HEK293 (cell line): Measurements from ENCODE around the gene UBE2D4.

ENCODE experiments used
- CTCF ChIA-PET: fragments of 350-600 bp; formaldehyde crosslinking; extraction: SDS; loops from one replicate; lab custom pipeline; 2021; ENCODE audit warnings: antibody characterized with exemption; lab: Yijun Ruan, JAX
- POLR2A ChIA-PET: fragments of 300-600 bp; formaldehyde crosslinking; extraction: SDS; loops from one replicate; lab custom pipeline; 2020; ENCODE audit warnings: antibody characterized with exemption, inconsistent platforms; lab: Yijun Ruan, JAX
- H3K27ac ChIP-seq: fragments of 200-500 bp; sonication (Bioruptor generic); 2 replicates; pipeline ENCODE4 v1.5.1; 2014; ENCODE audit warnings: low read depth, low read length, control low read depth, inconsistent platforms; ENCODE audit errors: extremely low read depth
- H3K36me3 ChIP-seq, 2 experiments: fragments of 200-500 bp in 1 of 2; sonication (Bioruptor generic) in 1 of 2; 1 replicate in 1 of 2; 2 replicates in 1 of 2; pipeline ENCODE4 v1.5.1; 2014 to 2017; ENCODE audit warnings: inconsistent platforms in 2 of 2, low read length in 2 of 2; ENCODE audit not compliant: control insufficient read depth in 2 of 2, insufficient read depth in 1 of 2
- H3K4me1 ChIP-seq: fragments of 200-500 bp; sonication (Bioruptor generic); 2 replicates; pipeline ENCODE4 v1.5.1; 2014; ENCODE audit warnings: mild to moderate bottlenecking, low read length, inconsistent platforms; ENCODE audit not compliant: control insufficient read depth, insufficient read depth
- H3K4me3 ChIP-seq: 2 replicates; pipeline ENCODE4 v1.5.1; 2011; ENCODE audit warnings: low read depth, mild to moderate bottlenecking, control low read depth, low read length, moderate library complexity
- H3K9me3 ChIP-seq: fragments of 200-500 bp; sonication (Bioruptor generic); 2 replicates; pipeline ENCODE4 v1.5.1; 2014; ENCODE audit warnings: low read depth, low read length, inconsistent platforms; ENCODE audit not compliant: control insufficient read depth, insufficient read depth
- GFI1B ChIP-seq: fragments of 450-650 bp; formaldehyde crosslinking; IDR thresholded peaks from 2 replicates; pipeline ENCODE4 v1.5.1; 2016; ENCODE audit warnings: missing biosample characterization, missing genetic modification characterization
- HOXA7 ChIP-seq: sonication (generic); formaldehyde crosslinking; IDR thresholded peaks from 2 replicates; pipeline ENCODE4 v1.8.1; 2022; ENCODE audit warnings: missing genetic modification reagents, borderline replicate concordance
- MEIS1 ChIP-seq: sonication (generic); formaldehyde crosslinking; IDR thresholded peaks from 2 replicates; pipeline ENCODE4 v1.8.1; 2022; ENCODE audit warnings: missing genetic modification reagents, mild to moderate bottlenecking, borderline replicate concordance
- MYNN ChIP-seq: fragments of 450-650 bp; formaldehyde crosslinking; IDR thresholded peaks from 2 replicates; pipeline ENCODE4 v1.5.1; 2016; ENCODE audit warnings: missing biosample characterization, missing genetic modification characterization, borderline replicate concordance
- REPIN1 ChIP-seq: fragments of 450-650 bp; formaldehyde crosslinking; IDR thresholded peaks from 2 replicates; pipeline ENCODE4 v1.5.1; 2017; ENCODE audit warnings: missing biosample characterization, missing genetic modification characterization, low read depth
- ZBTB21 ChIP-seq: fragments of 450-650 bp; formaldehyde crosslinking; IDR thresholded peaks from 2 replicates; pipeline ENCODE4 v1.5.1; 2017; ENCODE audit warnings: missing biosample characterization, missing genetic modification characterization
- ZBTB7A ChIP-seq: fragments of 450-650 bp; formaldehyde crosslinking; IDR thresholded peaks from 2 replicates; pipeline ENCODE4 v1.5.1; 2016; ENCODE audit warnings: low read depth, missing biosample characterization, missing genetic modification characterization
- ZNF132 ChIP-seq: fragments of 450-650 bp; formaldehyde crosslinking; IDR thresholded peaks from 2 replicates; pipeline ENCODE4 v1.5.1; 2017; ENCODE audit warnings: missing biosample characterization, missing genetic modification characterization, borderline replicate concordance
- ZNF214 ChIP-seq: fragments of 450-650 bp; formaldehyde crosslinking; IDR thresholded peaks from 2 replicates; pipeline ENCODE4 v1.5.1; 2017; ENCODE audit warnings: missing biosample characterization, mild to moderate bottlenecking, missing genetic modification characterization, borderline replicate concordance
- ZNF354C ChIP-seq: fragments of 450-650 bp; formaldehyde crosslinking; IDR thresholded peaks from 2 replicates; pipeline ENCODE4 v1.5.1; 2016; ENCODE audit warnings: missing biosample characterization, missing genetic modification characterization, low read depth, borderline replicate concordance
- ZNF394 ChIP-seq: fragments of 450-650 bp; formaldehyde crosslinking; IDR thresholded peaks from 2 replicates; pipeline ENCODE4 v1.5.1; 2016; ENCODE audit warnings: missing biosample characterization, missing genetic modification characterization, mild to moderate bottlenecking, moderate library complexity, borderline replicate concordance
- ZNF426 ChIP-seq: fragments of 450-650 bp; formaldehyde crosslinking; IDR thresholded peaks from 2 replicates; pipeline ENCODE4 v1.5.1; 2017; ENCODE audit warnings: missing biosample characterization, missing genetic modification characterization, mild to moderate bottlenecking, inconsistent platforms, moderate library complexity
- ZNF510 ChIP-seq: fragments of 450-650 bp; formaldehyde crosslinking; IDR thresholded peaks from 2 replicates; pipeline ENCODE4 v1.5.1; 2018; ENCODE audit warnings: mild to moderate bottlenecking, missing genetic modification characterization, missing biosample characterization; ENCODE audit not compliant: insufficient replicate concordance
- ZNF529 ChIP-seq: fragments of 450-650 bp; formaldehyde crosslinking; IDR thresholded peaks from 2 replicates; pipeline ENCODE4 v1.5.1; 2017; ENCODE audit warnings: missing genetic modification characterization, missing biosample characterization; ENCODE audit not compliant: insufficient replicate concordance
- ZNF701 ChIP-seq: fragments of 450-650 bp; formaldehyde crosslinking; IDR thresholded peaks from 2 replicates; pipeline ENCODE4 v1.5.1; 2016; ENCODE audit warnings: missing biosample characterization, missing genetic modification characterization
- TF ChIP-seq, protein P1 (sequence below): fragments of 450-650 bp; formaldehyde crosslinking; IDR thresholded peaks from 2 replicates; pipeline ENCODE4 v1.5.1; 2017; ENCODE audit warnings: missing biosample characterization, missing genetic modification characterization
- TF ChIP-seq, protein P2 (sequence below): fragments of 450-650 bp; formaldehyde crosslinking; IDR thresholded peaks from 2 replicates; pipeline ENCODE4 v1.5.1; 2016; ENCODE audit warnings: missing biosample characterization, missing genetic modification characterization
- TF ChIP-seq, protein P3 (sequence below): fragments of 450-650 bp; formaldehyde crosslinking; IDR thresholded peaks from 2 replicates; pipeline ENCODE4 v1.5.1; 2016; ENCODE audit warnings: missing biosample characterization, missing genetic modification characterization, borderline replicate concordance
- TF ChIP-seq, protein P4 (sequence below): fragments of 450-650 bp; formaldehyde crosslinking; IDR thresholded peaks from 2 replicates; pipeline ENCODE4 v1.5.1; 2017; ENCODE audit warnings: missing biosample characterization, missing genetic modification characterization
- TF ChIP-seq, protein P5 (sequence below): fragments of 450-650 bp; formaldehyde crosslinking; IDR thresholded peaks from 2 replicates; pipeline ENCODE4 v1.5.1; 2016; ENCODE audit warnings: missing biosample characterization, missing genetic modification characterization, low read depth

Gene UBE2D4

DNA sequence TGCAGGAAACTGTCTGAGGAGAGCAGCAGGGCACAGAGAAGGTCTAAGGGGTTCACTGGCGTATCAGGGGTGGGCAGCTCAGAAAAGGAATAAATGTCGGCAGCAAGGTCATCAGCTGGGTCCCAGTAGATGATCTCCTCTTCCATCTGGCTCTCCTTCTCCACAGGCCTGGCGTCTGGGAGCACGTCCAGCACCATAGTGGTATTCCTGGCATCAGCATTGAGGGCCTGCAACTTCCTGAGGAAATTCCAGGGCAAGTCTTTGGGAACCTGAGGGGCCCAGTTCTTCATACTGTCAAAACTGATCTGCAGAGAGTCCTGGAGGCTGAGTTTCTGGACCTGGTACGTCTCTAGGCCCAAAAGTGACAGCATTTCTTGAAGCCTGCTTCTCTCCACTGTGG, 47.4 kb upstream of the UBE2D4 start:
- ChIA-PET CTCF (no interaction called here), POLR2A (interaction anchor here (1.6 kb wide), 1 partner anchor 9 kb away, joined by 5 read pairs; the partner anchor contains the start of gene MRPS24)
- peaks cover 19 to 76% of the 10 kb centered on the region in 2 experiments for H3K36me3 ChIP-seq
- no peak overlapping the region for H3K27ac ChIP-seq
- H3K4me1 ChIP-seq: no peaks in the 10 kb centered on the region
- TF ChIP-seq, protein P1, sequence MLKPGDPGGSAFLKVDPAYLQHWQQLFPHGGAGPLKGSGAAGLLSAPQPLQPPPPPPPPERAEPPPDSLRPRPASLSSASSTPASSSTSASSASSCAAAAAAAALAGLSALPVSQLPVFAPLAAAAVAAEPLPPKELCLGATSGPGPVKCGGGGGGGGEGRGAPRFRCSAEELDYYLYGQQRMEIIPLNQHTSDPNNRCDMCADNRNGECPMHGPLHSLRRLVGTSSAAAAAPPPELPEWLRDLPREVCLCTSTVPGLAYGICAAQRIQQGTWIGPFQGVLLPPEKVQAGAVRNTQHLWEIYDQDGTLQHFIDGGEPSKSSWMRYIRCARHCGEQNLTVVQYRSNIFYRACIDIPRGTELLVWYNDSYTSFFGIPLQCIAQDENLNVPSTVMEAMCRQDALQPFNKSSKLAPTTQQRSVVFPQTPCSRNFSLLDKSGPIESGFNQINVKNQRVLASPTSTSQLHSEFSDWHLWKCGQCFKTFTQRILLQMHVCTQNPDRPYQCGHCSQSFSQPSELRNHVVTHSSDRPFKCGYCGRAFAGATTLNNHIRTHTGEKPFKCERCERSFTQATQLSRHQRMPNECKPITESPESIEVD (tag by site-specific recombination): no peak
- no peak for TF ChIP-seq ZNF529 (tag by site-specific recombination)
- no peak for TF ChIP-seq ZBTB7A (tag by site-specific recombination)
- TF ChIP-seq REPIN1 (tag by site-specific recombination): no peak
- TF ChIP-seq ZNF214 (tag by site-specific recombination): no peak
- TF ChIP-seq, protein P2, sequence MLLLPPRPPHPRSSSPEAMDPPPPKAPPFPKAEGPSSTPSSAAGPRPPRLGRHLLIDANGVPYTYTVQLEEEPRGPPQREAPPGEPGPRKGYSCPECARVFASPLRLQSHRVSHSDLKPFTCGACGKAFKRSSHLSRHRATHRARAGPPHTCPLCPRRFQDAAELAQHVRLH (tag by site-specific recombination): no peak
- TF ChIP-seq ZNF510 (tag by site-specific recombination): no peak
- no peak for TF ChIP-seq ZNF394 (tag by site-specific recombination)
- TF ChIP-seq, protein P3, sequence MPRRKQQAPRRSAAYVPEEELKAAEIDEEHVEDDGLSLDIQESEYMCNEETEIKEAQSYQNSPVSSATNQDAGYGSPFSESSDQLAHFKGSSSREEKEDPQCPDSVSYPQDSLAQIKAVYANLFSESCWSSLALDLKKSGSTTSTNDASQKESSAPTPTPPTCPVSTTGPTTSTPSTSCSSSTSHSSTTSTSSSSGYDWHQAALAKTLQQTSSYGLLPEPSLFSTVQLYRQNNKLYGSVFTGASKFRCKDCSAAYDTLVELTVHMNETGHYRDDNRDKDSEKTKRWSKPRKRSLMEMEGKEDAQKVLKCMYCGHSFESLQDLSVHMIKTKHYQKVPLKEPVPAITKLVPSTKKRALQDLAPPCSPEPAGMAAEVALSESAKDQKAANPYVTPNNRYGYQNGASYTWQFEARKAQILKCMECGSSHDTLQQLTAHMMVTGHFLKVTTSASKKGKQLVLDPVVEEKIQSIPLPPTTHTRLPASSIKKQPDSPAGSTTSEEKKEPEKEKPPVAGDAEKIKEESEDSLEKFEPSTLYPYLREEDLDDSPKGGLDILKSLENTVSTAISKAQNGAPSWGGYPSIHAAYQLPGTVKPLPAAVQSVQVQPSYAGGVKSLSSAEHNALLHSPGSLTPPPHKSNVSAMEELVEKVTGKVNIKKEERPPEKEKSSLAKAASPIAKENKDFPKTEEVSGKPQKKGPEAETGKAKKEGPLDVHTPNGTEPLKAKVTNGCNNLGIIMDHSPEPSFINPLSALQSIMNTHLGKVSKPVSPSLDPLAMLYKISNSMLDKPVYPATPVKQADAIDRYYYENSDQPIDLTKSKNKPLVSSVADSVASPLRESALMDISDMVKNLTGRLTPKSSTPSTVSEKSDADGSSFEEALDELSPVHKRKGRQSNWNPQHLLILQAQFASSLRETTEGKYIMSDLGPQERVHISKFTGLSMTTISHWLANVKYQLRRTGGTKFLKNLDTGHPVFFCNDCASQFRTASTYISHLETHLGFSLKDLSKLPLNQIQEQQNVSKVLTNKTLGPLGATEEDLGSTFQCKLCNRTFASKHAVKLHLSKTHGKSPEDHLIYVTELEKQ (tag by site-specific recombination): no peak
- no peak for TF ChIP-seq ZBTB21 (tag by site-specific recombination)
- TF ChIP-seq MEIS1: no peak
- TF ChIP-seq HOXA7 (CRISPR knock-in tag): no peak
- TF ChIP-seq ZNF426 (tag by site-specific recombination): no peak
- TF ChIP-seq, protein P4, sequence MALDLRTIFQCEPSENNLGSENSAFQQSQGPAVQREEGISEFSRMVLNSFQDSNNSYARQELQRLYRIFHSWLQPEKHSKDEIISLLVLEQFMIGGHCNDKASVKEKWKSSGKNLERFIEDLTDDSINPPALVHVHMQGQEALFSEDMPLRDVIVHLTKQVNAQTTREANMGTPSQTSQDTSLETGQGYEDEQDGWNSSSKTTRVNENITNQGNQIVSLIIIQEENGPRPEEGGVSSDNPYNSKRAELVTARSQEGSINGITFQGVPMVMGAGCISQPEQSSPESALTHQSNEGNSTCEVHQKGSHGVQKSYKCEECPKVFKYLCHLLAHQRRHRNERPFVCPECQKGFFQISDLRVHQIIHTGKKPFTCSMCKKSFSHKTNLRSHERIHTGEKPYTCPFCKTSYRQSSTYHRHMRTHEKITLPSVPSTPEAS (tag by site-specific recombination): no peak
- TF ChIP-seq, protein P5, sequence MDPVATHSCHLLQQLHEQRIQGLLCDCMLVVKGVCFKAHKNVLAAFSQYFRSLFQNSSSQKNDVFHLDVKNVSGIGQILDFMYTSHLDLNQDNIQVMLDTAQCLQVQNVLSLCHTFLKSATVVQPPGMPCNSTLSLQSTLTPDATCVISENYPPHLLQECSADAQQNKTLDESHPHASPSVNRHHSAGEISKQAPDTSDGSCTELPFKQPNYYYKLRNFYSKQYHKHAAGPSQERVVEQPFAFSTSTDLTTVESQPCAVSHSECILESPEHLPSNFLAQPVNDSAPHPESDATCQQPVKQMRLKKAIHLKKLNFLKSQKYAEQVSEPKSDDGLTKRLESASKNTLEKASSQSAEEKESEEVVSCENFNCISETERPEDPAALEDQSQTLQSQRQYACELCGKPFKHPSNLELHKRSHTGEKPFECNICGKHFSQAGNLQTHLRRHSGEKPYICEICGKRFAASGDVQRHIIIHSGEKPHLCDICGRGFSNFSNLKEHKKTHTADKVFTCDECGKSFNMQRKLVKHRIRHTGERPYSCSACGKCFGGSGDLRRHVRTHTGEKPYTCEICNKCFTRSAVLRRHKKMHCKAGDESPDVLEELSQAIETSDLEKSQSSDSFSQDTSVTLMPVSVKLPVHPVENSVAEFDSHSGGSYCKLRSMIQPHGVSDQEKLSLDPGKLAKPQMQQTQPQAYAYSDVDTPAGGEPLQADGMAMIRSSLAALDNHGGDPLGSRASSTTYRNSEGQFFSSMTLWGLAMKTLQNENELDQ (tag by site-specific recombination): no peak
- no peak for TF ChIP-seq ZNF354C (tag by site-specific recombination)
- TF ChIP-seq ZNF132 (tag by site-specific recombination): no peak
- no peak for TF ChIP-seq ZNF701
- no peak for TF ChIP-seq MYNN
- no peak for TF ChIP-seq GFI1B (tag by site-specific recombination)
- no peak overlapping the region for H3K4me3 ChIP-seq
- H3K9me3 ChIP-seq: no peaks in the 10 kb centered on the region
